HepG2 (cell line): ENCODE results near the gene NUDT22. TPM values are rescaled to one million over a fixed set of nuclear protein-coding genes. Genes with fewer than 3 reads are reported as not detected.

Experiments
- AKAP8 ChIP-seq: sonication (generic); formaldehyde crosslinking; IDR thresholded peaks from 2 replicates; pipeline ENCODE4 v1.5.1; 2020; ENCODE audit warnings: mild to moderate bottlenecking, missing genetic modification reagents
- ASH2L ChIP-seq: fragments of 300-600, 200-600 bp; sonication (generic); IDR thresholded peaks from 2 replicates; pipeline ENCODE4 v1.7.0; 2017; ENCODE audit warnings: low read depth, mild to moderate bottlenecking, moderate library complexity, mixed read lengths, low read length; ENCODE audit not compliant: insufficient read length
- CBFB ChIP-seq: sonication (generic); formaldehyde crosslinking; IDR thresholded peaks from 2 replicates; pipeline ENCODE4 v1.4.0; 2020; ENCODE audit warnings: missing genetic modification reagents
- CEBPB ChIP-seq: IDR thresholded peaks from 2 replicates; pipeline ENCODE4 v1.6.1; 2011; ENCODE audit warnings: low read depth, low read length, improper control_type of control experiment, borderline replicate concordance
- CHCHD3 ChIP-seq: sonication (generic); formaldehyde crosslinking; IDR thresholded peaks from 2 replicates; pipeline ENCODE4 v1.8.0; 2022; ENCODE audit warnings: mild to moderate bottlenecking, missing genetic modification reagents, moderate library complexity
- CHD2 ChIP-seq: IDR thresholded peaks from 2 replicates; pipeline ENCODE4 v1.6.1; 2011; ENCODE audit warnings: low read depth, low read length, improper control_type of control experiment
- FOSL2 ChIP-seq: sonication (generic); formaldehyde crosslinking; IDR thresholded peaks from 2 replicates; pipeline ENCODE4 v1.4.0; 2020; ENCODE audit warnings: missing genetic modification reagents
- IRF1 ChIP-seq: sonication (generic); formaldehyde crosslinking; IDR thresholded peaks from 2 replicates; pipeline ENCODE4 v1.4.0; 2020; ENCODE audit warnings: low read depth, mild to moderate bottlenecking, missing genetic modification reagents
- MEF2D ChIP-seq: sonication (generic); formaldehyde crosslinking; IDR thresholded peaks from 2 replicates; pipeline ENCODE4 v1.5.1; 2020; ENCODE audit warnings: mild to moderate bottlenecking, missing genetic modification reagents
- MEIS1 ChIP-seq: sonication (generic); formaldehyde crosslinking; IDR thresholded peaks from 2 replicates; pipeline ENCODE4 v1.9.0; 2021; ENCODE audit warnings: mild to moderate bottlenecking, missing genetic modification reagents, moderate library complexity, borderline replicate concordance
- MLLT10 ChIP-seq: sonication (generic); formaldehyde crosslinking; IDR thresholded peaks from 2 replicates; pipeline ENCODE4 v1.4.0; 2020; ENCODE audit warnings: missing genetic modification reagents
- PAF1 ChIP-seq: IDR thresholded peaks from 2 replicates; pipeline ENCODE4 v1.6.1; 2016; ENCODE audit warnings: missing genetic modification reagents, missing compliant biosample characterization
- PAWR ChIP-seq: sonication (generic); formaldehyde crosslinking; IDR thresholded peaks from 2 replicates; pipeline ENCODE4 v1.4.0; 2020; ENCODE audit warnings: missing genetic modification reagents, mild to moderate bottlenecking, borderline replicate concordance
- POGZ ChIP-seq: sonication (generic); formaldehyde crosslinking; IDR thresholded peaks from 2 replicates; pipeline ENCODE4 v1.4.0; 2020; ENCODE audit warnings: mild to moderate bottlenecking, missing genetic modification reagents
- RBM22 ChIP-seq: fragments of 200-400 bp; formaldehyde crosslinking; optimal IDR thresholded peaks from 2 replicates; pipeline ENCODE3; 2017; ENCODE audit warnings: mild to moderate bottlenecking, low read length, moderate library complexity
- SAFB2 ChIP-seq: sonication (generic); formaldehyde crosslinking; IDR thresholded peaks from 2 replicates; pipeline ENCODE4 v1.5.1; 2020; ENCODE audit warnings: missing genetic modification reagents, low read depth, mild to moderate bottlenecking, borderline replicate concordance
- TCF7L2 ChIP-seq: IDR thresholded peaks from 2 replicates; pipeline ENCODE4 v1.6.1; 2011; ENCODE audit warnings: mild to moderate bottlenecking, low read depth, low read length, moderate library complexity
- TFAP4 ChIP-seq: sonication (generic); IDR thresholded peaks from 2 replicates; pipeline ENCODE4 v1.6.1; 2016; ENCODE audit warnings: low read depth, borderline replicate concordance
- TIGD3 ChIP-seq: sonication (generic); formaldehyde crosslinking; IDR thresholded peaks from 2 replicates; pipeline ENCODE4 v1.5.1; 2020; ENCODE audit warnings: mild to moderate bottlenecking, missing genetic modification reagents, borderline replicate concordance
- XRCC5 ChIP-seq: fragments of 200-400 bp; formaldehyde crosslinking; optimal IDR thresholded peaks from 2 replicates; pipeline ENCODE3; 2017; ENCODE audit warnings: mild to moderate bottlenecking, low read length
- ZBTB2 ChIP-seq: sonication (generic); formaldehyde crosslinking; IDR thresholded peaks from 2 replicates; pipeline ENCODE4 v1.8.0; 2022; ENCODE audit warnings: low read depth, missing genetic modification reagents
- ZFP82 ChIP-seq: sonication (generic); formaldehyde crosslinking; IDR thresholded peaks from 2 replicates; pipeline ENCODE4 v1.5.1; 2020; ENCODE audit warnings: mild to moderate bottlenecking, missing genetic modification reagents, borderline replicate concordance
- ZNF468 ChIP-seq: sonication (generic); formaldehyde crosslinking; IDR thresholded peaks from 2 replicates; pipeline ENCODE4 v1.8.0; 2022; ENCODE audit warnings: mild to moderate bottlenecking, moderate library complexity, missing genetic modification reagents
- ZNF501 ChIP-seq: sonication (generic); formaldehyde crosslinking; IDR thresholded peaks from 2 replicates; pipeline ENCODE4 v1.5.1; 2020; ENCODE audit warnings: mild to moderate bottlenecking, moderate library complexity, missing genetic modification reagents
- ZNF562 ChIP-seq: sonication (generic); formaldehyde crosslinking; IDR thresholded peaks from 2 replicates; pipeline ENCODE4 v1.8.0; 2022; ENCODE audit warnings: missing genetic modification reagents, borderline replicate concordance
- ZNF563 ChIP-seq: sonication (generic); formaldehyde crosslinking; IDR thresholded peaks from 2 replicates; pipeline ENCODE4 v1.8.0; 2022; ENCODE audit warnings: mild to moderate bottlenecking, moderate library complexity, missing genetic modification reagents
- polyA plus RNA-seq, 8 experiments: library from polyadenylated mRNA; depleted of rRNA in 3 of 8; stranded (reverse) in 7 of 8; unstranded in 1 of 8; fragments of >200 nt; fragmentation: Illumina TruSeq in 4 of 8; extraction: Trizol in 4 of 8; gene quantifications; 2 replicates each; pipeline versions ENCODE4 v1.2.1 to v1.2.3, GENCODE V29; 2011 to 2016; ENCODE audit warnings: low read depth in 4 of 8, missing spikeins in 1 of 8, mixed read lengths in 1 of 8; ENCODE audit not compliant: insufficient read depth in 1 of 8
- total RNA-seq, 5 experiments: library from RNA; depleted of rRNA; stranded (reverse); fragments of >200 nt; fragmentation: Illumina TruSeq; extraction: Trizol; gene quantifications; 2 replicates each; pipeline ENCODE4 v1.2.3, GENCODE V29; 2016; ENCODE audit warnings: low read depth in 1 of 5

NUDT22 gene
- total and polyA plus RNA-seq, 2 of the 13 experiments (the other 11 are each of a cell fraction or from before 2014, with no cell fraction given) = 33.5 to 39.8 TPM

GRCh38 chr11:64185175-64185692 lies 40.8 kb upstream of the NUDT22 start (continued):
- TF ChIP-seq ZNF501 (CRISPR knock-in tag) (peak; percentile 94), ZNF468 (CRISPR knock-in tag) (0 out of 2 replicates have a peak, but pooled peaks have one; percentile 64), IRF1 (CRISPR knock-in tag) (peak; percentile 88; the same call in 1 of the 2 replicates), TCF7L2 (no peak), ZBTB2 (CRISPR knock-in tag) (no peak; the same call in 1 of the 2 replicates), MLLT10 (CRISPR knock-in tag) (no peak), ZNF562 (CRISPR knock-in tag) (no peak), CHD2 (no peak), FOSL2 (CRISPR knock-in tag) (peak; percentile 45), PAWR (CRISPR knock-in tag) (no peak), MEIS1 (CRISPR knock-in tag) (peak; percentile 94), PAF1 (CRISPR knock-in tag) (no peak), CEBPB (no peak), TIGD3 (CRISPR knock-in tag) (peak; percentile 90; the same call in 1 of the 2 replicates), ZNF563 (CRISPR knock-in tag) (peak; percentile 95), RBM22 (no peak), MEF2D (CRISPR knock-in tag) (peak; percentile 85), SAFB2 (CRISPR knock-in tag) (peak; percentile 74), ASH2L (peak; percentile 81), POGZ (peak; percentile 46; the same call in 1 of the 2 replicates), AKAP8 (CRISPR knock-in tag) (0 out of 2 replicates have a peak, but pooled peaks have one; percentile 62), CHCHD3 (peak; percentile 74), XRCC5 (peak; percentile 13), TFAP4 (0 out of 2 replicates have a peak, but pooled peaks have one; percentile 28), ZFP82 (peak; percentile 98), CBFB (CRISPR knock-in tag) (peak; percentile 78)
